Measurements from ENCODE around the gene NTNG2.

DNA sequence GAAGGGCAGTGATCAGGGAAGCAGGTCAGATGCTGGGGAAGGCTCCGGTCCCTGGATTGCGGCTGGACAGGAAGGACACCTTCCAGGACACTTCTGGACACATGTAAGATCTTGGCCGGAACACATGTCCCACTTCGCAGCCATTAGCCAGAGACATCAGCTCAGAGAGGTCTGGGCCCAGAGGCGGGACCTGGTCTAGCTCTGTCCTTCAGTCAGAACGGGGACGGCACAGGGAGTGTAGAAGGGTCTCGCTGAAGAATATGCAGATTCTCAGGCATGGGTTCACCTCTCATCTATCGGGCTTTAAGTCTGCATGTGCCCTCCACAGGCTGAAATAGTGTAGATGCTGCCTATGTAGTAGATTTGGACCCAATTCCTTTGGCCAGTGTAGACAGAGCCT lies 73.3 kb downstream of the NTNG2 start:
- TF ChIP-seq, protein P1, sequence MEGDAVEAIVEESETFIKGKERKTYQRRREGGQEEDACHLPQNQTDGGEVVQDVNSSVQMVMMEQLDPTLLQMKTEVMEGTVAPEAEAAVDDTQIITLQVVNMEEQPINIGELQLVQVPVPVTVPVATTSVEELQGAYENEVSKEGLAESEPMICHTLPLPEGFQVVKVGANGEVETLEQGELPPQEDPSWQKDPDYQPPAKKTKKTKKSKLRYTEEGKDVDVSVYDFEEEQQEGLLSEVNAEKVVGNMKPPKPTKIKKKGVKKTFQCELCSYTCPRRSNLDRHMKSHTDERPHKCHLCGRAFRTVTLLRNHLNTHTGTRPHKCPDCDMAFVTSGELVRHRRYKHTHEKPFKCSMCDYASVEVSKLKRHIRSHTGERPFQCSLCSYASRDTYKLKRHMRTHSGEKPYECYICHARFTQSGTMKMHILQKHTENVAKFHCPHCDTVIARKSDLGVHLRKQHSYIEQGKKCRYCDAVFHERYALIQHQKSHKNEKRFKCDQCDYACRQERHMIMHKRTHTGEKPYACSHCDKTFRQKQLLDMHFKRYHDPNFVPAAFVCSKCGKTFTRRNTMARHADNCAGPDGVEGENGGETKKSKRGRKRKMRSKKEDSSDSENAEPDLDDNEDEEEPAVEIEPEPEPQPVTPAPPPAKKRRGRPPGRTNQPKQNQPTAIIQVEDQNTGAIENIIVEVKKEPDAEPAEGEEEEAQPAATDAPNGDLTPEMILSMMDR (IDR thresholded peaks at IDR 0.05; ENCODE audit: extremely low read depth in 1 of 2, insufficient read depth in 1 of 2, low read depth in 1 of 2, low read length in 2 of 2) = no peak
- no peak for TF ChIP-seq POLR2A (IDR thresholded peaks at IDR 0.05; ENCODE audit: low read depth, low read length)
- TF ChIP-seq, protein P2, sequence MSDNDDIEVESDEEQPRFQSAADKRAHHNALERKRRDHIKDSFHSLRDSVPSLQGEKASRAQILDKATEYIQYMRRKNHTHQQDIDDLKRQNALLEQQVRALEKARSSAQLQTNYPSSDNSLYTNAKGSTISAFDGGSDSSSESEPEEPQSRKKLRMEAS (IDR thresholded peaks at IDR 0.05; ENCODE audit: insufficient read depth, insufficient read length) = no peak
